NOMO-1 treated with dmso at 0.1 percent for 144 hours (cell line): ENCODE data around the gene THBS4.

Experiments
- DNase-seq: peaks from one replicate; lab custom pipeline; 2025; ENCODE audit not compliant: unreplicated experiment; lab: John Stamatoyannopoulos, UW

The THBS4 gene

DNA sequence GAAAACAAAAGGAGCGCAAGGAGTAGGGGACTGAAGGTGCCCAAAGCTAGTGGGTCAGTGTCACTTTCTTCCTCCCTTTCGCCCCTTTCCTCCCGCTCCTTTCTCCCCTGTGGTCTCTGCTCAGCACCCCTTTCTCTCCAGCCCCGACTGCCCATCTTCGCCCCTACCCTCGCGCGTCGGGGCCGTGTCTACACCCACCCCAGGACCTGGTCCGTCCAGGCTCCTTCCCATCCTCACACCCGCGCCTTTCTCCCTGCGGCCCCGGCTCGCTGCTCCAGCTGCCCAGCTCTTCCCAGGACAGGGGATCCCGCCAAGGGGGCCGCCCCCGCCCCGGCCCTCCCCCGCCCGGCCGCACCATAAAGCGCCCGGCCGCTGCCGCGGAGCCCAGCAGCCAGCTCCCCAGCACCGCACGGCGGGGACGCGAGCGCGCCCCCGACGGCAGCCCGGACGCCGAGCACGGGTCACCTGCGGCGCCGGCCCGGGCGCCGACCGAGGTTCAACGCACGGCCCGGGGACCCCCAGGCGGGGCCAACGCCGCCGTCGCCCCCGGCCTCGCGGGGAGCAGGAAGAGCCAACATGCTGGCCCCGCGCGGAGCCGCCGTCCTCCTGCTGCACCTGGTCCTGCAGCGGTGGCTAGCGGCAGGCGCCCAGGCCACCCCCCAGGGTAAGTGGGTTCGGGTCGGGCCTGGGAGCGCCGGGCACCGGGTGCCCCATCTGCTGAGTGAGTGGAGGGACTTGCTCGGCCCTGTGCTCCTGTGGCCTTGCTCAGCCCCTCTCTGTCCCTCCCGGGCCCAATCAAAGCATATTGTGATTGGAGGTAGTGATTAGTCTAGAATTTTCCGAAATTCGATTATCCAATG, at the start of gene THBS4:
THBS4 (plus strand) TSS at position 387 of the 860 bp plus-strand sequence; CDS start at position 577, 190 bp downstream.
- no peak for DNase-seq

DNA sequence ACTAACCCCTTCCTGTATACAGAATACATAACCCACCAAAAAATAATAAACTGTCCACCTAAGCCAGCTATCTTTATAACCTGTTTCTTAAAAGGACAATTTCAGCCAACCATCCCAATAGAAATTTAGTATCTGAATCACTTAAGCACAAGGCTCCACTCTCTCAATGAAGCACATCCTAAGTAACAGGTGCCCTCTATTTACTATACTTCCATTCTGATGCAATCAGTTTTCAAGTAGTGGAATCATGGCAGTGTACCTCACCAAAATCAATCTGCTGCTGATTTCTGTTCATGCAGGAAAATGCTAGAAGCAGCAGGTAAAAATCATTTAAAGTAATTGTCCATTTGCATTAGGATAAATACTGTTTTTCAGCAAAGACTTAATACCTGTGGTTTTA, 48.9 kb upstream of the THBS4 start:
- no peak for DNase-seq

DNA sequence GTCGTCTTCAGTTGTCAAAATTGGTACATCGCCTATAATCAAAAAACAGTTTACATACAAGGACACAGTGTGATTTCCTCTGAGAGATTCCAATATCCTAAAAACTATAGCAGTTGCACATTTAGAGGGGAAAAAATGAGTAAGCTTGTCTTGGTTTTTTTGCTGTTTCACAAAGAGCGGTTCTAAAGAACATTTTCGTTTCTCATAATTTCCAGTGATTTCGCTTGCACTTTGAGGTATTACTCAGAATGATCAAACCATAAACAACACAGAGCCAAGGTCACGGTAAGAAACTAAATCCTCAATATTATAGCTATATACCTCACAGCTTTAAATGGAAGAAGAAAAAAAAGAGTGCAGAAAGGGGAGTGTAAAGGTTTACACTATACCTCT, 44.9 kb upstream of the THBS4 start:
- no peak for DNase-seq

DNA sequence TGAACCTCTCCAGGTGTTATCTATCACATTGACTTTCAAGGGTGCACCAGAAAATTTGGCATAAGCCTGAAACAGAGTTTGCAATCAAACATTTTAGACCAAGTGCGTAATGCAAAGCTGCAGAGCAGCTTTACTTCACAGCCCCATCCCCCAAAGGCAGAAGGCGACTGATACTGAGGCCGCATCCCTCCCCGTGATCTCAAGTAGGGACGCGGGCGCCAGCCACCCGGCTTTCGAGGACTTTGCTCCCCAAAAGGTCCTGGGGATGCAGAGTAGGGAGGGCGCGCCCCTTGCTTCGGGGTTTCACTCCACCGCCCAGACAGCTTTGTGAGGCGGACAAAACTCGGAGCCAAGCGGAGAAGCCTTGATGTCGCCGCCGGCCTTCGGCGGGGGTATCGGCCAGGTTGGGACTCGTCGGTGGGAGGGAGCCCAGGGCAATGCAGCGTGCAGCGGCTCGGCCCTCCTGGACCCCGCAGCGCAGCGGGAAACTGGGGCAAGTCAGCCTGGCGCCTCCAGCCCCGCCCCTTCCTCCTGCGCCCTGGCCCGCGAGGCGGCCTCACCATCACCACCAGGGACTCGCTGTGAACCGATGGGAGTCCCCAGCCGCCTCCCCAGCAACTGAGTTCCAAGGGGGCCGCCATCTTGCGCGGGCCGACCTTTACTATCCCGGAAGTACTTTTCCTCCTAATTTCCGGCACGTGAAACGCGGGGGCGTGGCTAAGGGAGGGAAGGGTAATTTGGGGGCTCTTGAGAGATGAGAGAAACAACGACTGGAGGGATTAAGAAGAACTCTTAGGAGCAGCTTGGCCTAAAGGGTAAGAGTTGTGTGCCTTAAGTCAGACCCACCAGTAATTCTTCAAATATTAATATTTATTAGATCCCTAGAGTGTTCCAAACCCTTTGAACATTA, 44.3 kb upstream of the THBS4 start, which contains the start of gene MTX3:
MTX3 (minus strand) TSS at position 665 of the 910 bp plus-strand sequence; CDS start at position 641, 24 bp downstream.
- peak; percentile 86 for DNase-seq

DNA sequence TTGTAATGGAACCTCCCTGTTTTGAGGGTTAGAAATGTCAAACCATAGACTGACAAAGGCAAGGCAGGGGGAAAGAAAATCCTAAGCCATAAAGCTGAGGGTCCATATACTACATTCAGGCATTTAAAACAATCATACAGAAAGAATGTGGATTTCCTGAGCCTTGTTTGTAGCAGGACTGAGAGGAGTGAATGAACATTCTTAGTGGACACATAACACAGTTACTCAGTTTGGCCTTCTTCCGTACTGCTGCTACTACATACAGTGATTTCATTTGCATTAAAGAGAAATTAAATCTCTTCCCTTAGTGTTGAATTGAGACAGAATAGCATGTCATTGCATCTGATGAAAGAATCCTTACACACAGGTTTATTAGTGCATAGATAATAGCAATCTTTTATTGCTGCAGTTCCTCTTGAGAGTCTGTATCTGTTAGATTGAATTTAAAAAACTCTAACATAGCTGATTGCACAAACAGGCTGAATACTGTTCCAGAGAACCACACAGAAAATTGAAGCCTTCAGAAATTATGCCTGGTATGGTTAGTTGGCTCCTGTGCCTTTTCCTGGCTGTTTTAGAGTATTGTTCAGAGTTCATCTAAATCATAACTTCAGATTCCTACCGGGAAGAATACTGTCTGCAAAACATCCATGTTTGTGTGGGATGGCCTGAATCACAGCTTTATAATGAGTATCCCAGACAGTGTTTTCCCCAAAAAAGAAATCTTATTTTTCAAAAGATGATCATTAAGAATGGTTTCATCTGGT, 42.1 kb upstream of the THBS4 start:
- no peak for DNase-seq

DNA sequence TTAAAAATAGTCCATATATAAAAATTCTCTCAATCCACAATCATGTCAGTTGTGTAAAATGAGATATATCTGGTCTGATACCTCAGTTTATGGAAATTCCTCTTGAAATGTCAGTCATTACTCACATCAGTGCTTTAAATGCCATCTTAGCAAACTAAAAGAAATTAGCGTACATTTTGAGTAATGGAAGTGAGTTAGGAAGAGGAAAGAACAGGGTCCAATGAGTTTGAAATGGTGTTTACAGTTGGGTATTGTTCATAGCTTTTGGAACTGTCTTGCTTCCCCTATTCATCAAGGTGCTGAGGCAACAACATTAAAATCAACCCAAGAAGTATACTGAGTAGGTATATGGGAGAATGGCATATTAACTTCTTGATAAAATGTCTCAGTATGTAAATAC, 35.4 kb upstream of the THBS4 start:
- DNase-seq: no peak

DNA sequence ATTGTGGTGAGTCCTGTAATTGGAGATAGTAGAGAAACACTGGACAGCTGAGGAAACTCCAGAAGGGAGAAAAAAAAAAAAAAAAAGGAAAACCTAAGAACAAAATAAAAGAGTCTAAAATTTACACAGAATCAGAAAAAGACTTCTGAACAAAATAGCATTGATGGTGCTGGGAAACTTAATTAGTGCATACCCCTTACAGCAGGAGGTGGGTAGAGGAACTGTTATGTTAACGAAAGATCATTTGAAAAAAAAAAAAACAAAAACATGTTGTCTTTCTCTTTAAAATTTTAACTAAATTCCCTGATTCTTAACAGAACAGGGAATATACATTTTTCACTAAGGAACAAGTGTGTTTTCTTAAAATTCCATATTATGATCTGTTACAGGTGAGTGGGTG, 32.5 kb upstream of the THBS4 start:
- no peak for DNase-seq

DNA sequence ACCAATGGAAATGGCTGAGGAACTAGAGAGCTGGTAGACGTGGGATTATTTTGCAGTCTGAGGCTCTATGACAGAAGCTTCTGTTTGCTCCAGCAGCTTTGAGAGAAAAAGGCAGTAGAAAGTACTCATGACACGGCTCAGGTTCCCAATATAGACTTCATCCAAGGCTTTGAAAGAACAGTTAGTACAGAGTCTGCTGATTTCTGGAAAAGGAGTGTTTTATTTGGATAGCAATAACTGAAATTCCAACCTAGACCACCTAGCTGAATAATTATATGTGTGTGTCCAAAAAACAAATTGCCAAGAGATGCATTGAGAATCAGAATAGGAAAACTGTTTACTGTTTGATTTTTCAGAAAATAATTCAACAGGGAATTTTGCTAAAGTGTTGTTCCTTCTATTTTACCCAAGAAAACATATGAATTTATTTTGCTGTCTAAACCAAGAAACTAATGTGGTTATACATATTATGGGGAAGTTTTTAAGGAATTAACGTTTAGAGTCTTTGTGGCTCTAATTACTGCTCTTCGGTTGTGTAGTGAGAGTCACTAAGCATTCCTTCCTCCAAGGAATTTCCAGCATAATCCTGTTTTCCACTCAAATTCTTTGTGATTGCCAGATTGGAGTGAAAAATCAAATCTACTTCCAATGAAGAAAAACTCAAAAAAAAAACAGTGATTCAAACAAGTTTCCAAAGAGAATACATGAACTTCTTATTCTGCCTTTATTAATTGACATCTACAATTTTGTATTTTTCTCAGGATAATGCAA, 26.0 kb upstream of the THBS4 start:
- no peak for DNase-seq

DNA sequence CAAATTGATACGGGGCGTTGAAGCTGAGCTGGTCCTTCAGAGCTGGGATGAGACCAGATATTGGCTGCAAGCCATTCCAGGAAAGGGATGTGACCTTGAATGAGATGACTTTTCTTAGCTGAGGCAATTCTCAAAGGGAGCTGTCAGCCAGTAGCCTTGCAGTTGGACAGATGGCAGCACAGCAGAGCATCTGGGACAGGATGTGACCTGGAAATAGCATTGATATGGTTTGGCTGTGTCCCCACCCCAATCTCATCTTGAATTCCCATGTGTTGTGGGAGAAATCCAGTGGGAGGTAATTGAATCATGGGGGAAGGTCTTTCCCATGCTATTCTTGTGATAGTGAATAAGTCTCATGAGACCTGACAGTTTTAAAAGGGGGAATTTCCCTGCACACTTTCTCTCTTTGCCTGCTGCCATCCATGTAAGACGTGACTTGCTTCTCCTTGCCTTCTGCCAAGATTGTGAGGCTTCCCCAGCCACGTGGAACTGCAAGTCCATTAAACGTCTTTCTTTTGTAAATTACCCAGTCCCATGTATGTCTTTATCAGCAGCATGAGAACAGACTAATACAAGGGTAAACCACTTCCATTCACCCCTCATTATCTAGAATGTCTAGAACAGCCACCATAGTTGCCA, 24.3 kb upstream of the THBS4 start:
- DNase-seq: no peak

DNA sequence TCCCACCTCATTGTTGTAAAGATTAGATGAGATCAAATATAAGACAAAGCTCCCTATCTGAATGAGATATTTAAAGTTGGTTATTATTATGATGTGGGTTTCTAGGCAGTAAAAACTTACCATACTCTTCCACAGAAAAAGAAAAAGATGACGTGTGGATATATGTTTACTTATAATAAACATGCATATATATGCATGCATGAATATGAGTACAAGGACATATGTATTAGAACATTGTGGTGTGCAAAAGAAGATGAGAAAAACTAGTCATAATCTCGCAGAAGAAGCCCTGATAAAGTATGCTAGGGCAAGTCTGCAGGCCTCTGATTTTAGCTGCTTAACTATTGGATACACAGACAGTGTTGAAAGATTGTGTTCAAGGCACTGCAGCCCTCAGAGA, 10.1 kb upstream of the THBS4 start:
- no peak for DNase-seq

DNA sequence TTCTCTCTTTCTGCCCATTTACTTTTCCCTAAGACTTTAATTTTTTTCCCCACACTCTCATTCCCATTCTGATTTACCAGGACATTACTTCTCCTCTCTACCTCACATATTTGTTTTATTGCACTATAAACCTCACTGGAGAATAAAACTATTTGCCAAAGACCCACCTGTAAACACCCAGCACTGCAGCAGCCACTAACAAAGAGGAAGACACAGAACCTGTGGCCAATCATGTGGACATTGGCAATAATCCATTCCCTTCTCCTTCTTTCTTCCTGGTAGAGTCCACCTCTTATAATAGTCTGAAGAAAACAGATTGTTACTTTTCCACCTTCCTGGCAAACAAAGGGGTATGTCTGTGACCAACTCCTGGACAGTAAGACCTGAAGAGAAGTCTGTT, 8.3 kb upstream of the THBS4 start:
- no peak for DNase-seq

DNA sequence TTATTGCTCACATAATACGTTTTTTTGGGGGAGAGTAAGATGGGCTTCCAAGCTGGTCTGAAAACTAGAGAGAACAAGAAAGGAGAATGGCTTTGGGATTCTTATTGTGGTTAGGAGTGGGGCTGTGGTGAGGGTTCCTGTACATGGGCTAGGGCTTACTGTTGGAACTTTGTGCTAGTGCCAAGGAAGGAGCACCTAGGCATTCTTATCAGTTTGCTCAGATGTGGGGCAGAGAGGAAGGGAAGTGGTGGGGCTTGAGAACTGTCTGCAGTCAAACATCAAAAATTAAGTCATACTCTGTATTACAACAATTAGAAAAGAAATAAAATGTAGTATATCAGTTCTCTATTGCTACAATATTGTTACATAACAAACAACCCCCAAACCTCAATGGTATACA, 4.0 kb upstream of the THBS4 start:
- no peak for DNase-seq

DNA sequence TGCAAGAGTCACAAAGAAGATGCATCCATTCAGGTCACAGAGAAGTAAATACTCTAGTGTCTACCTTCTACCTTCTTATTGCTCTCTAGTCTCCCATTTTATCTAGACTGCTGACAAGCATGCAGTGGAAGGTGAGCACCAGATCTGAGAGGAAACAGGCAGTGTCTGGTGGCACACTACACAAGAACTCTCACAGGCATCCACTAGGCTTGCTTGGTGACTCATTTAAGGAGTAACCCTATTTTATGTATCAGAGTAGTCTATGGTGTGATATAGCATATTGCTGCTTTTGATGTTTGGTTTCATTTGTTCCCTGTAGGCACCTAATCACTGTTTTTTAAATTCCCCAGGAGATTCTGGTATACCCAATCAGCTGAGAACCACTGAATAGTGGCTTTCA, 1.6 kb upstream of the THBS4 start:
- no peak for DNase-seq

DNA sequence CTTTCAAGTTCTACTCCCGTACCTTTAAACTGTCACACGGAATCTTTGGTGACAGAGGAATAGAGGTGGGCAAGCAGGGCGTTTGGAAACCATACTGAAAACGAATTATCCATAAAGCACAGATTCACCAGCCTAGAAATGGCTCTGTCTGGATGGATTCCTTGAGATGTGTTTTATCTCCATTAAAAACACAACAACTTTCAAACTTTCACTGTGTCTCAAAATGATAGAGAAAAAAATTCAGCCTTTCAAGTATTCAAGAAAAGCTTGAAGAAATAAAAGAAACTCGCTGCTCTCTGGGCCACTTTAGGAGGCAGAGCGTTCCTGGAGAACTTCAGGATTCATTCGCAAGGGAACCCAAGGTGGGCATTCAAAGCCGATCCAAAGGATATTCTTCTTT, 589 bp upstream of the THBS4 start:
- no peak for DNase-seq

DNA sequence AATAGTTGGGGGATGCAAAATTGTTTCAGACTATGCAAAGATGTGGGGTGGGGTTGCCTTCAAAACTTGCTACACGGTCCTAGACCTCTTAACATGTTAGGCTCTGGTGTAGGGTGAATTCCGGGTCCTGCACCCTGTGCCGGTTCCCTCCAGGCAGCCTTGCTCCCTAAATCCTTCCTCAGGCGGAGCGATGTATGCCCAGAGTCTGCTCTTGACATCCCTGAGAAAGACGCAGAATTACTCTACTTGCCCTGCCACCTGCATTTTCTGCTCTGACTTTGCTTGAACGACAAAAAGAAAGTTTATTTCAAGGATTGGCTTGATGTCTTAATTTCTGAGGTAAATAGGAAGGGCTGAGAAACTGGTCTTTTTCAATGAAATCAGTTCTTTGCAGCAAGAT, 691 bp downstream of the THBS4 start:
- no peak for DNase-seq

DNA sequence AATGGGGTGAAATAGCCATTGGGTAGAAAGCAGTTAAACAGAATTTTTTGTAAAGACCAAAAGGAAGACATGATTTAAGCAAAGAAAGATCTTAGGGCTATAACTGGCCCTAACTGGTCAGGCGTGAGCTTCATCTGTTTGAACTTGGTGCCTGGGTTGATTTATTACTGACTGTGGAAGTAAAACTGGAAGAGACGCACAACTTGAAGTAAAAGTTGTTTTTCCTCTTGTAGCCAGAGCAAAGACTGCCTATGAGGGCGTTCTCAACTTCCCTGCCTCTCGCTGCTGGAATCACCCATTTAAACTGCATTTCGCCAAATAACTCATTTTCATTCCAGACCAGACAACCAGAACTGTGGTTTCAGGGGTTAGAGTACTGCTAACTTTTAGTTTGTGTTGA, 1.5 kb downstream of the THBS4 start:
- DNase-seq: no peak

DNA sequence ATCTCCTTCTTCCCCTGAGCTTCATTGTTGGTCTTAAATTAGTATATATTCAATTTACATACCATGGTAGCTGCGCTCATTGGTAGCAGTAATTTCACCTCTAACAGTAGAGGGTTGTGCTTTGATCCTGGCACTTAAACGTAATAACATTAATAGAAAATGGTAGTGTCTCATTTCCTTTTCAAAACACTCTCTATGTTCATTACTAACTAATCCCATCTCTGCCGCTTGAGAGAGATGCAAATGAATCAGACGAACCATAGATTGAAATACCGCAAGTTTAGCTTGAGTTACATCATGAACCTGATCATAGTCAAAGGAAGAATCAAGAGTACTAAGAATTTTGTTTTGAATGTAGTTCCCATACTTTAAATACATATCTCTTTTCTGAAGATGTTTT, 2.2 kb downstream of the THBS4 start:
- DNase-seq: no peak

DNA sequence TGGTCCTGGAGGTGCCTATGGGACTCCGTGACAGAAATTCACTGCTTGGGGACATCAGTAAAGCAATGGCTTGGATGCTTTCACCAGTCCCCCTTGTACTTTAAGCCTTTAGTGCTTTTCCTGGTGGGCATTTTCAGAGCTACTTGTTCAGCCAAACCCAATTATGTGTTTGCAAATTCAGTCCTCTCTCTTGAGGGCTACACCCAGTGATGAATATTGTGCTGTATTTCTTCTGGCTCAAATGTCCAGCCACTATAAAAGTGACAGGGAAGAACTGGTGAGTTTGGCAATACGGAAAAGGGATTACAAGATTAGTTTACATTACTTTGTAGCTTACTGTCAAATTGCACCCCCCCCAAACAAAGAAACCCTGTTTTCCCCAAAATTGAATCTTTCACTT, 4.5 kb downstream of the THBS4 start:
- no peak for DNase-seq

DNA sequence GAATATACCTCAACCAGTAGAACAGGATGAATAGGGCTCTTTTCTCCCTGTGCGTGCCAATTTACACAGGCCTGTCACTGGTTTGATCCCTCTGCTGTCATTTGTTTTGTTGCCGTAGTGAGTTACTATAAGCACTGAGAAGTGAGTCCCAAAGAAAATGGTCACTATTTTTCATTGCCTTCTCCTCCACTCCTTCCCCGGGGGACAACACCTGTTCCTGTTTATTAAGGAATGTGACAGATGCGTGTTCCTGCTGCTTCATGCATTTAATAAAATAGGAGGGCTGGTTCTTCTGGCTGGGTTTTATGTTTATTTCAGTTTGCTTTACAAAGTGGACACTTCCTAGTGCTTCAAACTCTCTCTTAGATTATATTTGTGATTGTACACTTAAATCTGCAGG, 6.4 kb downstream of the THBS4 start:
- DNase-seq: no peak

DNA sequence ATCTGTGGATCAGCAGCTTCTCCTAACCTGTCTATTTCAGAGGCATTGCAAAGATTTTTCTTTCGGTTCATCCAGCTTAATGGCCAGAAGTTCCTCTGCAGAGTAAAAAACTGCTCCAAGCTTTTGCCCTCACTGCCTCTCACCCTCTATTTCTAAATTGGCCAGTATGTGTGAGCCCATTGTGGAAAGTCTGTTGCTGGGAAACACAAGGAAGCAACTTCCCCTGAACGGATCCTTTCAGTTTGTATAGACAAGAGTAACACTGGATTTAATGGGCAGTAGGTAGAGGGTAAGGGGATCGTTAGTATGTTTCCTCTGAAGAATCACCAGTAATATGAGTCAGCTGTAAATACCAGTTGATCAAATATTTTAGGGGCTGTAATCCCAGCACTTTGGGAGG, 7.2 kb downstream of the THBS4 start:
- no peak for DNase-seq
